Panc1 (cell line): ENCODE results near the gene UGT1A8. TPM values are rescaled to one million over a fixed set of nuclear protein-coding genes. Genes with fewer than 3 reads are reported as not detected.

Experiments used
- ATAC-seq: fragments of 200-7000 bp; cut with Tn5 transposase; 2 replicates; pipeline ENCODE4 v1.9.1; 2020; ENCODE audit warnings: mild to moderate bottlenecking, moderate library complexity
- BruUV-seq: library from RNA; stranded (reverse); fragments of 400-500 nt; replicated peaks from 2 replicates; lab custom pipeline; 2021; lab: Mats Ljungman, UMichigan
- CTCF ChIA-PET: fragments of 300-600 bp; sonication (Branson Sonifier 250); formaldehyde crosslinking; loops from one replicate; lab custom pipeline; 2022; ENCODE audit warnings: antibody characterized with exemption; lab: Charles Lee
- POLR2A ChIA-PET: fragments of 300-600 bp; sonication (Branson Sonifier 250); formaldehyde crosslinking; loops from one replicate; lab custom pipeline; 2022; ENCODE audit warnings: antibody characterized with exemption; lab: Charles Lee
- DNase-seq: peaks from one replicate; pipeline ENCODE4 v3.0.0-alpha.2; 2010; ENCODE audit warnings: low read depth, low spot score
- H3K27ac ChIP-seq: 2 replicates; pipeline ENCODE4 v1.5.1; 2011; ENCODE audit warnings: mild to moderate bottlenecking, low read length, inconsistent platforms
- H3K27me3 ChIP-seq: fragments of 200-500 bp; sonication (Bioruptor generic); 2 replicates; pipeline ENCODE4 v1.6.0; 2014; ENCODE audit warnings: low read length, inconsistent platforms; ENCODE audit not compliant: control insufficient read depth, insufficient read depth
- H3K36me3 ChIP-seq: fragments of 200-500 bp; sonication (Bioruptor generic); 2 replicates; pipeline ENCODE4 v1.5.1; 2014; ENCODE audit warnings: inconsistent platforms, mild to moderate bottlenecking, low read length, moderate library complexity; ENCODE audit not compliant: control insufficient read depth, insufficient read depth
- H3K4me1 ChIP-seq: 2 replicates; pipeline ENCODE4 v1.5.1; 2011; ENCODE audit warnings: inconsistent platforms, mild to moderate bottlenecking, low read length, moderate library complexity; ENCODE audit not compliant: control insufficient read depth, insufficient read depth
- H3K4me3 ChIP-seq, 2 experiments: 2 replicates each; pipeline ENCODE4 v1.5.1; 2011 to 2012; ENCODE audit warnings: low read depth in 2 of 2, low read length in 2 of 2, mild to moderate bottlenecking in 2 of 2, inconsistent platforms in 1 of 2, moderate library complexity in 1 of 2
- H3K9me3 ChIP-seq: fragments of 200-500 bp; sonication (Bioruptor generic); 2 replicates; pipeline ENCODE4 v1.5.1; 2014; ENCODE audit warnings: low read depth, mild to moderate bottlenecking, inconsistent platforms, low read length, moderate library complexity; ENCODE audit not compliant: control insufficient read depth, insufficient read depth
- POLR2AphosphoS5 ChIP-seq: IDR thresholded peaks from 2 replicates; pipeline ENCODE4 v1.6.1; 2012; ENCODE audit warnings: mild to moderate bottlenecking, low read depth, low read length, moderate library complexity
- SIN3A ChIP-seq: IDR thresholded peaks from 2 replicates; pipeline ENCODE4 v1.6.1; 2012; ENCODE audit warnings: low read depth, mild to moderate bottlenecking, low read length, moderate library complexity, borderline replicate concordance; ENCODE audit not compliant: insufficient read depth
- TCF7L2 ChIP-seq: IDR thresholded peaks from 2 replicates; pipeline ENCODE4 v1.6.1; 2011; ENCODE audit warnings: mild to moderate bottlenecking, low read depth, low read length, inconsistent platforms
- in situ Hi-C: cut with HindIII; loops from 2 replicates; pipeline ENCODE4 v1.10.0; 2016; ENCODE audit warnings: low sequenced_read_pairs, low pct_unique_long_range_greater_than_20kb
- intact Hi-C: fragments of 100-400 bp; cut with micrococcal nuclease; formaldehyde crosslinking; loops from one replicate; pipeline ENCODE4 v1.10.0; 2022; ENCODE audit not compliant: unreplicated experiment
- total RNA-seq: library from RNA; stranded (reverse); gene quantifications from one replicate; pipeline ENCODE4 v1.2.1, GENCODE V29; 2021; ENCODE audit not compliant: unreplicated experiment
- TF ChIP-seq, protein P1 (sequence below), 2 experiments: IDR thresholded peaks; 2 replicates each; pipeline ENCODE4 v1.6.1; 2011 to 2012; ENCODE audit warnings: low read depth in 2 of 2, control low read depth in 1 of 2, low read length in 1 of 2, mild to moderate bottlenecking in 1 of 2, moderate library complexity in 1 of 2; ENCODE audit not compliant: insufficient read depth in 1 of 2
- TF ChIP-seq, protein P2 (sequence below): fragments of 450-650 bp; IDR thresholded peaks from 2 replicates; pipeline ENCODE4 v1.5.1; 2017; ENCODE audit warnings: mild to moderate bottlenecking

Gene UGT1A8
- total RNA-seq, 1 experiment from 2014 or later = 0.15 TPM

DNA sequence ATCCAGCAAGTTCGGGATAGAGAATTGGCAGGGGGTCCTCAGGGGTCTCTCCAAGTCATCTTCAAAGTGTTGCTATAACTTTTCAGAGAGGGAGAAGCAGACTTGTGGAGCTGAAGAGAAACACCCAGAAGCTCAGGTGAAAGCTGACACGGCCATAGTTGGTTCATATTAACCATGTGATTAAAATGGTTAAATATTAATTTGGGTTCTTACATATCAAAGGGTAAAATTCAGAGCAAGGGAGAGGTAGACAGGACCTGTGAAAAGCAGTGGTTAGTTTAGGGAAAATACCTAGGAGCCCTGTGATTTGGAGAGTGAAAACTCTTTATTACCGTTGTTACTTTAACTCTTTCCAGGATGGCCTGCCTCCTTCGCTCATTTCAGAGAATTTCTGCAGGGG is 75.2 kb downstream of the UGT1A8 start, which contains the start of gene UGT1A6:
UGT1A6 (plus strand) TSS at position 243 of the 400 bp plus-strand sequence; CDS start at position 358, 115 bp downstream.
- H3K27ac ChIP-seq = no peak within 1 kb of the TSS
- intact Hi-C loops = no loop called here

DNA sequence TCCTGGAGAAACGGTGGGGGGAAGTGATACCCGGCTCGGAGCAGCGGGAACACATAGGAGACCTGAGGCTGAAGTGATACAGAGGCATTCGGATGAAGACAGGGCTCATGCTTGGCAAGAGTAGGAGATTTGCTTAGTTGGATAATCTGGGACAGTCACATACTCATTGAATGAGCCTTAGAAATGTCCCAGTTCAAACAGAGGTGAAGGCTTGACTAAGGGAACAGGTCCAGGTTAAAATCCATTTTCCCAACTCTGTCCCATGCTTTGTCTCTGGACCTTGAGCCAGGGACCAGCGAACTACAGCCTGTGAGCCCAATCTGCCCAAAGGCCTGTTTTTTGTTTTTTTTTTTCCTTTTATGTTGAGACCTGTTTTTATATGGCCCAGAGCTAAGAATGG is 76.5 kb downstream of the UGT1A8 start:
- no peak for DNase-seq
- peaks cover 8% of the 10 kb centered on the region for H3K4me1 ChIP-seq
- no peaks in the 10 kb centered on the region for H3K9me3 ChIP-seq
- ChIA-PET CTCF (no interaction called here), POLR2A (no interaction called here)
- no TSS peak for BruUV-seq
- in situ Hi-C loops = no loop called here
- H3K4me3 ChIP-seq = no peak overlapping the region
- H3K36me3 ChIP-seq = no peaks in the 10 kb centered on the region
- intact Hi-C loops = no loop called here
- no peaks in the 10 kb centered on the region for H3K27me3 ChIP-seq
- TF ChIP-seq TCF7L2 = no peak
- no peak for TF ChIP-seq POLR2AphosphoS5
- ATAC-seq = no peak
- H3K27ac ChIP-seq = no peak overlapping the region

More for the DNA sequence above, 75.2 kb downstream of the UGT1A8 start, which contains the start of gene UGT1A6:
- in situ Hi-C loops = no loop called here
- ATAC-seq (no peak), DNase-seq (no peak)
- no peaks in the 10 kb centered on the region for H3K36me3 ChIP-seq
- peaks cover 8% of the 10 kb centered on the region for H3K4me1 ChIP-seq
- POLR2A ChIA-PET = no interaction called here
- CTCF ChIA-PET = interaction anchor here (0.5 kb wide), 1 partner anchor 140 kb away, joined by 3 read pairs; no protein-coding TSS in a partner anchor
- no peaks in the 10 kb centered on the region for H3K27me3 ChIP-seq
- BruUV-seq = no TSS peak
- TF ChIP-seq, protein P1, sequence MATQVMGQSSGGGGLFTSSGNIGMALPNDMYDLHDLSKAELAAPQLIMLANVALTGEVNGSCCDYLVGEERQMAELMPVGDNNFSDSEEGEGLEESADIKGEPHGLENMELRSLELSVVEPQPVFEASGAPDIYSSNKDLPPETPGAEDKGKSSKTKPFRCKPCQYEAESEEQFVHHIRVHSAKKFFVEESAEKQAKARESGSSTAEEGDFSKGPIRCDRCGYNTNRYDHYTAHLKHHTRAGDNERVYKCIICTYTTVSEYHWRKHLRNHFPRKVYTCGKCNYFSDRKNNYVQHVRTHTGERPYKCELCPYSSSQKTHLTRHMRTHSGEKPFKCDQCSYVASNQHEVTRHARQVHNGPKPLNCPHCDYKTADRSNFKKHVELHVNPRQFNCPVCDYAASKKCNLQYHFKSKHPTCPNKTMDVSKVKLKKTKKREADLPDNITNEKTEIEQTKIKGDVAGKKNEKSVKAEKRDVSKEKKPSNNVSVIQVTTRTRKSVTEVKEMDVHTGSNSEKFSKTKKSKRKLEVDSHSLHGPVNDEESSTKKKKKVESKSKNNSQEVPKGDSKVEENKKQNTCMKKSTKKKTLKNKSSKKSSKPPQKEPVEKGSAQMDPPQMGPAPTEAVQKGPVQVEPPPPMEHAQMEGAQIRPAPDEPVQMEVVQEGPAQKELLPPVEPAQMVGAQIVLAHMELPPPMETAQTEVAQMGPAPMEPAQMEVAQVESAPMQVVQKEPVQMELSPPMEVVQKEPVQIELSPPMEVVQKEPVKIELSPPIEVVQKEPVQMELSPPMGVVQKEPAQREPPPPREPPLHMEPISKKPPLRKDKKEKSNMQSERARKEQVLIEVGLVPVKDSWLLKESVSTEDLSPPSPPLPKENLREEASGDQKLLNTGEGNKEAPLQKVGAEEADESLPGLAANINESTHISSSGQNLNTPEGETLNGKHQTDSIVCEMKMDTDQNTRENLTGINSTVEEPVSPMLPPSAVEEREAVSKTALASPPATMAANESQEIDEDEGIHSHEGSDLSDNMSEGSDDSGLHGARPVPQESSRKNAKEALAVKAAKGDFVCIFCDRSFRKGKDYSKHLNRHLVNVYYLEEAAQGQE (IDR thresholded peaks at IDR 0.05; ENCODE audit: insufficient read depth in 1 of 2, low read depth in 2 of 2, low read length in 1 of 2) = no peak
- no peak for TF ChIP-seq TCF7L2
- TF ChIP-seq SIN3A = no peak
- TF ChIP-seq, protein P2, sequence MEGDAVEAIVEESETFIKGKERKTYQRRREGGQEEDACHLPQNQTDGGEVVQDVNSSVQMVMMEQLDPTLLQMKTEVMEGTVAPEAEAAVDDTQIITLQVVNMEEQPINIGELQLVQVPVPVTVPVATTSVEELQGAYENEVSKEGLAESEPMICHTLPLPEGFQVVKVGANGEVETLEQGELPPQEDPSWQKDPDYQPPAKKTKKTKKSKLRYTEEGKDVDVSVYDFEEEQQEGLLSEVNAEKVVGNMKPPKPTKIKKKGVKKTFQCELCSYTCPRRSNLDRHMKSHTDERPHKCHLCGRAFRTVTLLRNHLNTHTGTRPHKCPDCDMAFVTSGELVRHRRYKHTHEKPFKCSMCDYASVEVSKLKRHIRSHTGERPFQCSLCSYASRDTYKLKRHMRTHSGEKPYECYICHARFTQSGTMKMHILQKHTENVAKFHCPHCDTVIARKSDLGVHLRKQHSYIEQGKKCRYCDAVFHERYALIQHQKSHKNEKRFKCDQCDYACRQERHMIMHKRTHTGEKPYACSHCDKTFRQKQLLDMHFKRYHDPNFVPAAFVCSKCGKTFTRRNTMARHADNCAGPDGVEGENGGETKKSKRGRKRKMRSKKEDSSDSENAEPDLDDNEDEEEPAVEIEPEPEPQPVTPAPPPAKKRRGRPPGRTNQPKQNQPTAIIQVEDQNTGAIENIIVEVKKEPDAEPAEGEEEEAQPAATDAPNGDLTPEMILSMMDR = no peak
- no peak for TF ChIP-seq POLR2AphosphoS5
- no peak within 1 kb of the TSS for H3K4me3 ChIP-seq
- H3K9me3 ChIP-seq = no peaks in the 10 kb centered on the region

DNA sequence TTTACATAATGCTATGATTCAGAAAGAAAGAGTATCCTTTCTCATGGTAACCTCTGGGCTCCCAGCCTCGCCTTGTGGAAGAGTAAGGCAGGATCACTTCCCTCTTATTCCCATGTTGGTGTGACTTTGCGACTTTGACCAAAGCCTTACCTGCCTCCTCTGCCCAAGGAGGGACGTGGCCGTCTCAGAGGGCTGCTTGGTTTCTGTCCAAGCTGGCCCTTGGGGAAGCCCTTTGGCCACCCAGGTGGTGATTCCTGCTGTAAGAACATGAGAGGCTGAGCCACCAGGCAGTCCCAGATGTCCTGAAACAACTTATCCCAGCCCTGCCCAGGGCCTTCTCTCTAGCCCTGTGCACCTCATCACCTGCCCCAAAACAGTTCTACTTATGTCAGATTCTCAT is 81.3 kb downstream of the UGT1A8 start:
- intact Hi-C loops = no loop called here
- DNase-seq (no peak), ATAC-seq (no peak)
- no peaks in the 10 kb centered on the region for H3K9me3 ChIP-seq
- no peak overlapping the region for H3K4me3 ChIP-seq
- no peaks in the 10 kb centered on the region for H3K4me1 ChIP-seq
- no peaks in the 10 kb centered on the region for H3K36me3 ChIP-seq
- ChIA-PET POLR2A (no interaction called here), CTCF (no interaction called here)
- TF ChIP-seq SIN3A (no peak), POLR2AphosphoS5 (no peak), TCF7L2 (no peak)
- TF ChIP-seq, protein P2 = no peak
- TF ChIP-seq, protein P1 (IDR thresholded peaks at IDR 0.05; ENCODE audit: insufficient read depth in 1 of 2, low read depth in 2 of 2, low read length in 1 of 2) = no peak
- in situ Hi-C loops = no loop called here
- H3K27ac ChIP-seq = no peak overlapping the region; the same call in 1 of the 2 replicates
- no TSS peak for BruUV-seq
- no peaks in the 10 kb centered on the region for H3K27me3 ChIP-seq
